ENCODE measurements around the gene GPATCH3.
A peak's percentile ranks its signal among the peaks of the same experiment; 100 is the strongest.
"Not testable (repeated sequence)": the region's sequence is repeated elsewhere in the genome, so short reads cannot be mapped to it uniquely, and the experiment has no call there.

GPATCH3 gene

GRCh38 chr1:26900001-26900814 lies at the start of gene GPATCH3:
TSS of gene GPATCH3 (minus strand) at chr1:26900467. CDS start at chr1:26900442, 25 bp downstream.
- Histone ChIP-seq H3K27me3 (ENCODE audit: control insufficient read depth, insufficient read depth, low read length) (no peaks in the 10 kb centered on the region), H3K27ac (ENCODE audit: low read depth, low read length) (peak within 1 kb of the TSS; percentile 88), H3K4me1 (ENCODE audit: control insufficient read depth, insufficient read depth, low read length) (peaks cover 12% of the 10 kb centered on the region), H3K4me3 (ENCODE audit: low read length) (peak within 1 kb of the TSS; percentile 100), H3K9ac (ENCODE audit: low read length) (peak within 1 kb of the TSS; percentile 96), H3K36me3 (ENCODE audit: control insufficient read depth, insufficient read depth, low read length) (peaks cover 5% of the 10 kb centered on the region)

- Histone ChIP-seq H3K9ac (ENCODE audit: low read length) (no peak overlapping the region), H3K4me3 (ENCODE audit: low read length) (no peak overlapping the region), H3K27me3 (ENCODE audit: control insufficient read depth, insufficient read depth, low read length) (no peaks in the 10 kb centered on the region), H3K36me3 (ENCODE audit: control insufficient read depth, insufficient read depth, low read length) (peaks cover 9% of the 10 kb centered on the region), H3K4me1 (ENCODE audit: control insufficient read depth, insufficient read depth, low read length) (no peaks in the 10 kb centered on the region), H3K27ac (ENCODE audit: low read depth, low read length) (no peak overlapping the region)
These were observed 49.7 kb upstream of the GPATCH3 start for GRCh38 chr1:26949926-26950319.

GRCh38 chr1:26949266-26949925 lies 49.1 kb upstream of the GPATCH3 start:
- Histone ChIP-seq H3K4me3 (ENCODE audit: low read length) (no peak overlapping the region), H3K4me1 (ENCODE audit: control insufficient read depth, insufficient read depth, low read length) (no peaks in the 10 kb centered on the region), H3K27ac (ENCODE audit: low read depth, low read length) (no peak overlapping the region), H3K36me3 (ENCODE audit: control insufficient read depth, insufficient read depth, low read length) (peaks cover 10% of the 10 kb centered on the region), H3K27me3 (ENCODE audit: control insufficient read depth, insufficient read depth, low read length) (no peaks in the 10 kb centered on the region), H3K9ac (ENCODE audit: low read length) (no peak overlapping the region)

- not testable (repeated sequence) for H3K9ac ChIP-seq (ENCODE audit: low read length); H3K4me1 ChIP-seq (ENCODE audit: control insufficient read depth, insufficient read depth, low read length); H3K4me3 ChIP-seq (ENCODE audit: low read length); H3K27ac ChIP-seq (ENCODE audit: low read depth, low read length); H3K27me3 ChIP-seq (ENCODE audit: control insufficient read depth, insufficient read depth, low read length)
- peaks cover 11% of the 10 kb centered on the region for H3K36me3 ChIP-seq (ENCODE audit: control insufficient read depth, insufficient read depth, low read length)
These were observed 48.4 kb upstream of the GPATCH3 start for GRCh38 chr1:26948725-26949057.

- Histone ChIP-seq H3K9ac (ENCODE audit: low read length) (no peak overlapping the region), H3K27me3 (ENCODE audit: control insufficient read depth, insufficient read depth, low read length) (no peaks in the 10 kb centered on the region), H3K27ac (ENCODE audit: low read depth, low read length) (no peak overlapping the region), H3K4me1 (ENCODE audit: control insufficient read depth, insufficient read depth, low read length) (no peaks in the 10 kb centered on the region), H3K36me3 (ENCODE audit: control insufficient read depth, insufficient read depth, low read length) (peaks cover 22% of the 10 kb centered on the region), H3K4me3 (ENCODE audit: low read length) (no peak overlapping the region)
These were observed 46.0 kb upstream of the GPATCH3 start for GRCh38 chr1:26946270-26946669.

GRCh38 chr1:26945728-26946127 lies 45.5 kb upstream of the GPATCH3 start:
- H3K27ac ChIP-seq (ENCODE audit: low read depth, low read length) = no peak overlapping the region
- H3K9ac ChIP-seq (ENCODE audit: low read length) = no peak overlapping the region
- H3K4me3 ChIP-seq (ENCODE audit: low read length) = no peak overlapping the region
- H3K27me3 ChIP-seq (ENCODE audit: control insufficient read depth, insufficient read depth, low read length) = no peaks in the 10 kb centered on the region
- peaks cover 22% of the 10 kb centered on the region for H3K36me3 ChIP-seq (ENCODE audit: control insufficient read depth, insufficient read depth, low read length)
- H3K4me1 ChIP-seq (ENCODE audit: control insufficient read depth, insufficient read depth, low read length) = no peaks in the 10 kb centered on the region

- H3K4me1 ChIP-seq (ENCODE audit: control insufficient read depth, insufficient read depth, low read length) = no peaks in the 10 kb centered on the region
- H3K36me3 ChIP-seq (ENCODE audit: control insufficient read depth, insufficient read depth, low read length) = peaks cover 22% of the 10 kb centered on the region
These were observed 44.9 kb upstream of the GPATCH3 start for GRCh38 chr1:26945138-26945537.

GRCh38 chr1:26942656-26943055 lies 42.4 kb upstream of the GPATCH3 start:
- Histone ChIP-seq H3K4me1 (ENCODE audit: control insufficient read depth, insufficient read depth, low read length) (no peaks in the 10 kb centered on the region), H3K9ac (ENCODE audit: low read length) (no peak overlapping the region), H3K27me3 (ENCODE audit: control insufficient read depth, insufficient read depth, low read length) (no peaks in the 10 kb centered on the region), H3K36me3 (ENCODE audit: control insufficient read depth, insufficient read depth, low read length) (peaks cover 22% of the 10 kb centered on the region), H3K4me3 (ENCODE audit: low read length) (no peak overlapping the region), H3K27ac (ENCODE audit: low read depth, low read length) (no peak overlapping the region)

More at GRCh38 chr1:26945138-26945537, 44.9 kb upstream of the GPATCH3 start:
- H3K4me3 ChIP-seq (ENCODE audit: low read length) = no peak overlapping the region
- no peak overlapping the region for H3K9ac ChIP-seq (ENCODE audit: low read length)
- H3K27ac ChIP-seq (ENCODE audit: low read depth, low read length) = no peak overlapping the region
- no peaks in the 10 kb centered on the region for H3K27me3 ChIP-seq (ENCODE audit: control insufficient read depth, insufficient read depth, low read length)

- Histone ChIP-seq H3K27me3 (ENCODE audit: control insufficient read depth, insufficient read depth, low read length) (no peaks in the 10 kb centered on the region), H3K4me1 (ENCODE audit: control insufficient read depth, insufficient read depth, low read length) (no peaks in the 10 kb centered on the region), H3K36me3 (ENCODE audit: control insufficient read depth, insufficient read depth, low read length) (peaks cover 22% of the 10 kb centered on the region), H3K9ac (ENCODE audit: low read length) (no peak overlapping the region), H3K4me3 (ENCODE audit: low read length) (no peak overlapping the region), H3K27ac (ENCODE audit: low read depth, low read length) (no peak overlapping the region)
These were observed 41.0 kb upstream of the GPATCH3 start for GRCh38 chr1:26941311-26941710.

GRCh38 chr1:26938659-26939025 lies 38.4 kb upstream of the GPATCH3 start:
- H3K4me3 ChIP-seq (ENCODE audit: low read length) = no peak overlapping the region
- peaks cover 11% of the 10 kb centered on the region for H3K36me3 ChIP-seq (ENCODE audit: control insufficient read depth, insufficient read depth, low read length)
- no peak overlapping the region for H3K9ac ChIP-seq (ENCODE audit: low read length)
- H3K27me3 ChIP-seq (ENCODE audit: control insufficient read depth, insufficient read depth, low read length) = no peaks in the 10 kb centered on the region
- no peaks in the 10 kb centered on the region for H3K4me1 ChIP-seq (ENCODE audit: control insufficient read depth, insufficient read depth, low read length)
- H3K27ac ChIP-seq (ENCODE audit: low read depth, low read length) = no peak overlapping the region

GRCh38 chr1:26938004-26938658 lies 37.9 kb upstream of the GPATCH3 start:
- Histone ChIP-seq H3K4me1 (ENCODE audit: control insufficient read depth, insufficient read depth, low read length) (no peaks in the 10 kb centered on the region), H3K4me3 (ENCODE audit: low read length) (no peak overlapping the region), H3K27ac (ENCODE audit: low read depth, low read length) (no peak overlapping the region), H3K27me3 (ENCODE audit: control insufficient read depth, insufficient read depth, low read length) (no peaks in the 10 kb centered on the region), H3K9ac (ENCODE audit: low read length) (no peak overlapping the region), H3K36me3 (ENCODE audit: control insufficient read depth, insufficient read depth, low read length) (peaks cover 7% of the 10 kb centered on the region)

- Histone ChIP-seq H3K27me3 (ENCODE audit: control insufficient read depth, insufficient read depth, low read length) (no peaks in the 10 kb centered on the region), H3K36me3 (ENCODE audit: control insufficient read depth, insufficient read depth, low read length) (no peaks in the 10 kb centered on the region), H3K9ac (ENCODE audit: low read length) (no peak overlapping the region), H3K4me3 (ENCODE audit: low read length) (no peak overlapping the region), H3K4me1 (ENCODE audit: control insufficient read depth, insufficient read depth, low read length) (no peaks in the 10 kb centered on the region), H3K27ac (ENCODE audit: low read depth, low read length) (no peak overlapping the region)
These were observed 36.6 kb upstream of the GPATCH3 start for GRCh38 chr1:26936823-26937222.

Measured in rectal smooth muscle tissue (tissue), 1 donor.